Hematopoietic multipotent progenitor cell treated with erythropoietin and hydrocortisone succinate and interleukin-3 and kit ligand, for 15 days (in vitro differentiated cells): ENCODE results near the gene TRABD2A.
"Not testable (repeated sequence)": the region's sequence is repeated elsewhere in the genome, so short reads cannot be mapped to it uniquely, and the experiment has no call there.

Experiments used
- DNase-seq: peaks from one replicate; pipeline ENCODE4 v3.0.0-alpha.2; 2015; ENCODE audit warnings: low spot score

Gene TRABD2A

GRCh38 chr2:84879584-84880394 is 1.1 kb downstream of the TRABD2A start:
- no peak for DNase-seq

DNA sequence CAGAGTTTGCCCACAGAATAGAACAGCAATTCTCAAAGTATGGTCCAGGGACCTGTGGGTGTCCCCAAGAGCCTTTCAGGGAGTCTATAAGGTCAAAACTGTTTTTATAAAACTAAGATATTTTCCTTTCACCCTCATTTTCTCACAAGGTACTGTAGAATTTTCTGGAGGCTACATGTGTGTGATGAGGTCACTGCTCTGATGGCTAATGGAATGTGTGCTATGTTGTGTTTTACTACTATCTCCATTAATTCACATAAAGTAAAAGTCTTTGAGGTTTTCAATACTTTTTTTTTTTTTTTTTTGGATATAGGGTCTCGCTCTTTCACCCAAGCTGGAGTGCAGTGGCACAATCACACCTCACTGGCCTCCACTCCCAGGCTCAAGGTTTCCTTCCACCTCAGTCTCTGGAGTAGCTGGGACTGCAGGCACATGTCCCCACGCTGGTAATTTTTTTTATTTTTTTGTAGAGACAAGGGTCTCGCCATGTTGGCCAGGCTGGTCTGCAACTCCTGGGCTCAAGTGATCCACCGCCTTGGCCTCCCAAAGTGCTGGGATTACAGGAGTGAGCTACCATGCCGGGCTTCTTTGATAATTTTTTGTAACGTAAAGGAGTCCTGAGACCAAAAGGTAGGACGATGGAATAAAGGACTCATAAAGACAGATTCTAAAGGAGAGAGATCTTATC is 1.8 kb downstream of the TRABD2A start:
- no peak for DNase-seq

DNA sequence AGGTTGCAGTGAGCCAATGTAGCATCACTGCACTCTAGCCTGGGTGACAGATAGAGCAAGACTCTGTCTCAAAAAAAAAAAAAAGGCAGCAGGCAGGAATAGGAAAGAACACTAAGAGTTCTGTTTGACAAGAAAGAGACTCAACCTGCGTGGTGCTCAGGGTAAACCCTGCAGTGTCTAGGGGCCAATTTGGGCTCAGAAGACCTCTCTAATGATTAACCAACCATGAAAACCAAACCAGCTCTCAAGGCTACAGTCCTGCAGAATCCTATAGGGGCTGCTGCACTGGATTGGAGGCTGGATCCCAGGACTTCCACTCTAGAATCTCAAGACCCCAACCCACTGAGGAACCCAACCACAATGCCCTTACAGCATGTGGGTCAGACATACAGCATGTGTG is 2.4 kb downstream of the TRABD2A start:
- DNase-seq, result no peak

DNA sequence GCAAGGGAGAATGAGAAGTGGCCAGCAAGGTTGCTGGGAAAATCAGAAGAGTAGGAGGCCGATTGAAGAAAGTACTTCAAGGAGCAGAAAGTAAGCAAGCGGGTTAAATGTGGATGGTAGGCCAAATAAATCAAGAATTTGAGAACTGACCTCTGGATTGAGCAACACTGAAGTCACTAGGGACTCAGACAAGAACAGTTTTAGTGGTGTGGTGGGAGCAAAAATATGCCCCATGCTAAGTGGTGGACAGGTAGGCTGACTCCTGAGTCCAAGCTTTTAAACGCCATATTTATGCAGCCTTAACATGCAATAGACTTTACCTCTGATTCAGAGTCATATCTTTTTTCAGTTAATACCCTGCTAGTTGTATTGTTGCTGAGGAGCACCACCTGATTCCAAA is 4.5 kb downstream of the TRABD2A start:
- DNase-seq, result no peak

- DNase-seq, result not testable (repeated sequence)
These were observed 5.3 kb downstream of the TRABD2A start for GRCh38 chr2:84875619-84876018.

- DNase-seq, result no peak
These were observed 5.7 kb downstream of the TRABD2A start for GRCh38 chr2:84875213-84875560.

- DNase-seq, result no peak
These were observed 6.3 kb downstream of the TRABD2A start for GRCh38 chr2:84874381-84875212.

DNA sequence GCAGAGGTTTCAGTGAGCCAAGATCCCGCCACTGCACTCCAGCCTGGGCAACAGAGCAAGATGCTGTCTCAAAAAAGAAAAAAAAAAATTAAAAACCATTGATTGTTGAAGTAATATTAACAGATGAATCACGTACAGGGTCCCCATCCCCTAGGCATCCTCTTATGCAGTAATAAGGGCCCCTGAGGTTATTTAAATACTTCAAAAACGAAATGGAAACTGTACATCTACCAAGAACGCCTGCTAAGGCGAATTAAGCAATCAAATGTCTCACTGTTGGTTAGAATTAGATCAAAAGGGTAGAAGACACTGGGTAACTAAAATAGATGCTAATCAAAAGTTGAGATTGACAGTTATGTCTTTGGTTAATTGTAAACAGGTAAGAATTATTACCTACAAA is 7.5 kb downstream of the TRABD2A start:
- no peak for DNase-seq

DNA sequence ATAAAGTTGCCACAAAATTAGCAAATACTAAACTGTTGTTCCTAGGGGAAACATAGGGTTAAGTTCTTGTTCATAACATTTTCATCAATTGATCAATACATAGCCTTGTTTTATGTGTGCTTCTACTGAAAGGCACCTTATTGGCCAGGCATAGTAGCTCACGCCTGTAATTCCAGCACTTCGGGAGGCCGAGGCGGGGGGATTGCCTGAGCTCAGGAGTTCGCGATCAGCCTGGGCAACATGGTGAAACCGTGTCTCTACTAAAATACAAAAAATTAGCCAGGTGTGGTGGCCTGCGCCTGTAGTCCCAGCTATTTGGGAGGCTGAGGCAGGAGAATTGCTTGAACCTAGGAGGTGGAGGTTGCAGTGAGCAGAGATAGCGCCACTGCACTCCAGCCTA is 8.2 kb downstream of the TRABD2A start:
- DNase-seq, result not testable (repeated sequence)

GRCh38 chr2:84870306-84870705 is 10.6 kb downstream of the TRABD2A start:
- no peak for DNase-seq

DNA sequence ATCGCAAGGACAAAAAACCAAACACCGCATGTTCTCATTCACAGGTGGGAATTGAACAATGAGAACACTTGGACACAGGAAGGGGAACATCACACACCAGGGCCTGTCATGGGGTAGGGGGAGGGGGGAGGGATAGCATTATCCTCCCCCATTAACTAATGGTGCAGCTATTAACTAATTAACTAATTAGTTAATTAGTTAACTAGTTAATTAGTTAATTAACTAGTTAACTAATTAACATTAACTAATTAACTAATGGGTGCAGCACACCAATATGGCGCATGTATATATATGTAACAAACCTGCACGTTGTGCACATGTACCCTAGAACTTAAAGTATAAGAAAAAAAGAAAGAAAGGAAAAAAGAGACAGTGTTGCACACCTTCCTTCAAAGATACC is 12.6 kb downstream of the TRABD2A start:
- DNase-seq, result not testable (repeated sequence)

- DNase-seq, result no peak
These were observed 14.8 kb downstream of the TRABD2A start for GRCh38 chr2:84866122-84866521.

- DNase-seq, result no peak
These were observed 15.6 kb downstream of the TRABD2A start for GRCh38 chr2:84865181-84865783.

GRCh38 chr2:84862006-84862405 is 18.9 kb downstream of the TRABD2A start:
- no peak for DNase-seq

DNA sequence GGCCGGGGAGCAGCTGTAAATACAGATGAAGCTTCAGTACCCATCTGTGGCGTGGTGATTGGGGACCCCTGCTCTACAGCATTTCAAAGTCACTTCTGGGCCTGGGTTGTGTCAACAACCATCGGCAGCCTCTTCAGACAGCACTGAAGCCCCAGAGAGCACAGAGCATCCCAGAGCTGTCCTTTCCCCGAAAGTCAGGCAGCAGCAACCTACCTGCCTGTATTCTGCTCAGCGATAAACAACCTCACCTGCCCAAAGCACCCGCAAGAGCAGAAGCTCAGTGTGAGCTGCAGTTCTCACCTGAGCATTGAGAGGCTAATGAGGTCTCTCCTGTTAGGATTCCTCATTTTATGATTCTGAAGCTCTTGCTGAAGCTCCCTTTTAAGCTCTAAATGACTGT is 19.3 kb downstream of the TRABD2A start:
- no peak for DNase-seq

DNA sequence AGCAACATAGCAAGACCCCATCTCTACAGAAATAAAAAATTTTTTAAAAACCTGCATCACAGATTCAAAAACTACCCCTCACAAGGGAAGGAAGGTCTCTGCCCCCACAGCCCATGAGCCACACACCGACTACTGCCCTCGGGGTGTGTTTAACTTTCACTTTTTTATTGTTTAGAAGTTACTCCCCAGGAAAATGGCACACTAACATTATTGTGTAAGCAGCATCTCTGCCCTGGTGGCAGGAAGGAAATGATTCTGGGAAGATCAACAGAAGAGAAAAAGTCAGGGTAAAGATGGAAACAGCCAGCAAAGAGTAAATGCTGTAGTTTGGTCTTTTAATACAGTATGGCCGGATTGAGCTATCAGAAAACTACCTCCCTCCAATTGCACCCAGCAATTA is 21.9 kb downstream of the TRABD2A start:
- no peak for DNase-seq

- no peak for DNase-seq
These were observed 22.8 kb downstream of the TRABD2A start for GRCh38 chr2:84858123-84858522.

DNA sequence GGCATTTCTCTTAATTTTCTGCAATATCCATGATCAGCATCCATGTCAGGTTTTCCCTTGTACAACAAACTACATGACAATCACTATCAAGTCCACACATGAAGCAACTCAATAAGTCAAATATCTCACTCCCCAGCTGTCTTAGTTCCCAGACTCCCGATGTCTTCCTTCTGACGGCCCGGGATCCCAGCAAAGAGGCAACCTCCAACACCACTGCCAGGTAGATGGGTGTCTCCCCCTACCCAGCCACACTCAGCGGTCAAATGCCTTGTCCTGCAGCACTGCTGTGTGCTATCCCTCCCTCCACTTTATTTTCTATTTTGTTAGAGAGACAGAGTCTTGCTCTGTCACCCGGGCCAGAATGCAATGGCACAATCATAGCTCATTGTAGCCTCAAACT is 23.3 kb downstream of the TRABD2A start:
- DNase-seq, result no peak

- DNase-seq, result no peak
These were observed 24.1 kb downstream of the TRABD2A start for GRCh38 chr2:84856787-84857186.

- no peak for DNase-seq
These were observed 25.2 kb downstream of the TRABD2A start for GRCh38 chr2:84855731-84856130.

GRCh38 chr2:84854850-84855249 is 26.0 kb downstream of the TRABD2A start:
- DNase-seq, result no peak

DNA sequence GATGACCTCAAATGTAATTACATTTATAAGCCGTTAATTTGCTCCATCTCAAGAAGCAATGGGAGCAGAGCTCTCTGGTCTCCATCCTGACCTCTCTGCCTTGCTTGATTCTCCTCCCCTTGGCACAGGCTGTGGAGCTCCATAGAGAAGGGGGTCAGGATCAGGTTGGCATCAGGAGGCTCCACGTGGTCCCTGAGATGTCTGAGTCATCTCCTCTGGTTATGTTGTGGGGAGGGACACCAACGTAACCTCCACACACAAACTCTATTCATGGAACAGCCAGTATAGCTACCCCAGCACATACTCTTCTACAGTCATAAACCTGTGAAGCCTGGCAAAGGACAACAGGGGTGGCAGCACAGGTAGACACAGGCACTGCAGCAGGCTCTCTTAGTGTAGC is 29.0 kb downstream of the TRABD2A start:
- DNase-seq, result no peak
